Retinal pigment epithelial cell (primary cell): Measurements from ENCODE around the gene RASAL3.

ENCODE experiments used
- DNase-seq: peaks from one replicate; pipeline ENCODE4 v3.0.0-alpha.2; 2010; ENCODE audit warnings: low read depth
- H3K4me3 ChIP-seq: 2 replicates; pipeline ENCODE4 v1.5.1; 2011; ENCODE audit warnings: mild to moderate bottlenecking, low read length, control low read depth, moderate library complexity
- TF ChIP-seq, protein P1 (sequence below): conservative IDR thresholded peaks from 2 replicates; pipeline ENCODE4 v1.5.1; 2011; ENCODE audit warnings: low read depth, low read length, control low read depth, inconsistent platforms

Gene RASAL3

DNA sequence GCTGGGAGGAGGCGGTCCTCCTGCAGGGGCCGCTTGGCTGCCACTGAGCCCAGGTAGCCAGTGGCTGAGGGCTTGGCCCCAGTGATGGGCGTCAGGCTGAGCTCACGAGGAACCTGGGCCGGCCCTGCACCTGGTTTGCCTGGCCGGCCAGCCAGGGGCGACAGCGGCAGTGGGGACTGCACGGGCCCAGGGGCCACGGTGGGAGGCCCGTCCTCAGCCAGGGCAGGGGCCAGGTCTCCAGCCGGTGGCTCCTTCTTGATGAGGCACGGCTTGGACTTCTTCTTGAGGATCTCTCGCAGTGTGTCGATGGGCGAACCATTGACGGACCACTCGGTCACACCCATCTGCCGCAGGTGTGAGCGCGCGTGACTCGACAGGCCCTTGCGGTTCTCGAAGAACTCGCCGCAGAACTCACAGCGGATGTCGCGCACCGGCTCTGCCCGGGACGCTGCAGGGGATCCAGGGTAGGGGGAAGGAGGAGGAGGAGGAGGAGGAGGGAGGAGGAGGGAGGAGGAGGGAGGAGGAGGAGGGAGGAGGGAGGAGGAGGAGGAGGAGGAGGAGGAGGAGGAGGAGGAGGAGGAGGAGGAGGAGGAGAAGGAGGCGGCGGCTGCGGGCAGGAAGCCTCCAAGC, 38.9 kb downstream of the RASAL3 start:
- DNase-seq, result no peak
- no peak overlapping the region for H3K4me3 ChIP-seq
- TF ChIP-seq, protein P1, sequence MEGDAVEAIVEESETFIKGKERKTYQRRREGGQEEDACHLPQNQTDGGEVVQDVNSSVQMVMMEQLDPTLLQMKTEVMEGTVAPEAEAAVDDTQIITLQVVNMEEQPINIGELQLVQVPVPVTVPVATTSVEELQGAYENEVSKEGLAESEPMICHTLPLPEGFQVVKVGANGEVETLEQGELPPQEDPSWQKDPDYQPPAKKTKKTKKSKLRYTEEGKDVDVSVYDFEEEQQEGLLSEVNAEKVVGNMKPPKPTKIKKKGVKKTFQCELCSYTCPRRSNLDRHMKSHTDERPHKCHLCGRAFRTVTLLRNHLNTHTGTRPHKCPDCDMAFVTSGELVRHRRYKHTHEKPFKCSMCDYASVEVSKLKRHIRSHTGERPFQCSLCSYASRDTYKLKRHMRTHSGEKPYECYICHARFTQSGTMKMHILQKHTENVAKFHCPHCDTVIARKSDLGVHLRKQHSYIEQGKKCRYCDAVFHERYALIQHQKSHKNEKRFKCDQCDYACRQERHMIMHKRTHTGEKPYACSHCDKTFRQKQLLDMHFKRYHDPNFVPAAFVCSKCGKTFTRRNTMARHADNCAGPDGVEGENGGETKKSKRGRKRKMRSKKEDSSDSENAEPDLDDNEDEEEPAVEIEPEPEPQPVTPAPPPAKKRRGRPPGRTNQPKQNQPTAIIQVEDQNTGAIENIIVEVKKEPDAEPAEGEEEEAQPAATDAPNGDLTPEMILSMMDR, result no peak

DNA sequence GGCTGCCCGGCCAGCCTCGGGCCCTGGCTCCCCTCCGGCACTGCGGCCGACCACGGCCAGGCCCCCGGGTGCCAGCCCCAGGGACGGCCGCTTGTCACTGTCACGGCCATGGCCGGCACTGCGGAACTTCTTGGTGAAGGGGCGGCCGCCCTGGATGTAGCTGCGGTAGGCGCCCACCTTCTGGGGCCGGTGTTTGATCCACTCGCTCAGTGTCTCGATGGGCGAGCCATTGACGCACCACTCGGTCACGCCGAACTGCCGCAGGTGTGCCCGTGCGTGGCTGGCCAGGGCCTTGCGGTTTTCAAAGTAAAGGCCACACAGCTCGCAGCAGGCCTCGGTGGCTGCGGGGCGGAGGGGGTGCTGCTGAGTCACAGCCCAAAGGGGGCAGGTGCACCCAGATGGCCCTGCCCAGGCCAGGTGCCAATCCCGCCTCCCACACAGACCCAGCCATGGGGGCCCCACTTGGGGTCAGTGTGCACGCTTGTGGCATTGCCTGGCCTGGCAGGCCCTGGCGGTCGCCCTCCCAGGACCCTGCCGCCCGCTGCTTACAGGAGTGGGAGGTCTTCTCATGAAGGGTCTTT, 39.6 kb downstream of the RASAL3 start:
- TF ChIP-seq, protein P1, result no peak
- H3K4me3 ChIP-seq, result no peak overlapping the region
- DNase-seq, result no peak

DNA sequence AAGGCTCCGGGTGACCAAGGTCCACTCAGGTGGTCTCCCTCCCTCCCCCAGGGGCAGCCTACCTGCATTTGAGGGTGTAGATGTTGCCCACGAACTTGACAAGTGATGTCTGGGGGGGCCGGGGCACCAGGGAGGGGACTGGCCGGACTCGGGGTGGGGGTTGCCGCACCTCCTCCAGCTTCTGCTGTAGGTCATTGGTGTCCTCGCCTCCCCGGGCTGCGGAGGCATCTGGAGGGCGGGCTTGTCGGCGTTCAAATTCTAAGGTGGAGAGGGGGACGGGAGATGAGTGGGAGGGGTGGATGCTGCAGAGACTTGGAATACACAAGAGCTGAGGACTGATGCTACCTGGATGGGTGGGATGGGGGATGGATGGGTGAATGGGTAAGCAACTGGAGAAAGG, 40.2 kb downstream of the RASAL3 start:
- TF ChIP-seq, protein P1, result no peak
- no peak for DNase-seq
- H3K4me3 ChIP-seq, result no peak overlapping the region

DNA sequence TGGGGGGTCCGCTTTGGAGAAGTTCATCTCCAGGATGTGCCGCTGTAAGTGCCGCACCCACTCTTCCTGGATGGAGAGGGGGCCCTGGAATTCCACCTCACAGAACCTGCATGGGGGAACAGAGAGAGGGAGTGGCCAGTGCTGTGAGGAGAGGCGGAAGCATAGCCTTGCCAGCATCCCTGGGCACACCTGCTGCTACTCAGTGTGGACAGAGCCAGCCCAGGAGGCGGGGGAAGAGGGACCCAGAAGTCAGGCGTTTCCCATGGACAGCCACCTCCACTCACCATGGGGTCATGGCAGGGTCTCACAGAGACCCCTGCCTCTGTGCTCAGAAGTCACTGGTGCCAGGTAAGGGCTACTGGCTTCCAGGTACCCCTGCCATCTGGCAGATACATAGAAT, 41.2 kb downstream of the RASAL3 start:
- TF ChIP-seq, protein P1, result no peak
- no peak overlapping the region for H3K4me3 ChIP-seq
- no peak for DNase-seq

DNA sequence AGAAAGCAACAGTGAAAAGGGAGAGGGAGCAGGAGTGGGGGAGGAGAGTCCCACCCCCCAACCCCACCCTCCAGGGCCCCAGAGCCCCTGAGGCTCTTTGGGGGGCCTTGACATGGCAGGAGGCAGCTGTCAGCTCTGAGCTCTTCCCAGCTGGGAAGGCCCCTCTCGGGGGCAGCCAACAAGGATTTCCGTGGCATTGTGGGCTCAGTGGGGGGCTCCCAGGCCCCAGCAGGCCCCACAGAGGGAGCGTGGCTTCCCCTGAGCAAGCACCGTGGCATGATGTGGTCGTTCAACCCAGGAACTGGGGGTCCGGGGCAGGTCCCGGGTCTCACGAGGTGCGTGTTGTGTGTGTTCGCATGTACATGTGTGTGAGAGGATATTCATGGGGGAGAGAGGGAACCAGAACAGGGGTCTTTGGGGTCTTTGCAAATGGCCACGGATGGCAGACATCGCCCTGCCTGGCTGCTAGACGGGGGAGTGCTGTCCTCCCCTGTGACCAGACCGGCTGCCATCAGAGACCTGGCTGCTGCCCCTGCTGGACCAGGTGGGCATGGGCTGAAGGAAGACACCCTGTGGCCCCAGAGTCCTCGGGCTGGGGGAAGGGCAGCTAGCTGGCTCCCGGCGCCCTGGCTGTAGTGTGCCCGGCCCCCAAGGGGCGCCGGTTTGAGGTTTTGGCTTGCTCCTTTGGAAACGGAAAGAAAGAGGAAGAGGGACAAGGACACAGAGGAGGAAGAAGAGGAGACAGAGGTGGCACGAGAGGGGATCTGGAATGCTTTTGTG, 41.9 kb downstream of the RASAL3 start:
- no peak for DNase-seq
- TF ChIP-seq, protein P1, result no peak
- no peak overlapping the region for H3K4me3 ChIP-seq

DNA sequence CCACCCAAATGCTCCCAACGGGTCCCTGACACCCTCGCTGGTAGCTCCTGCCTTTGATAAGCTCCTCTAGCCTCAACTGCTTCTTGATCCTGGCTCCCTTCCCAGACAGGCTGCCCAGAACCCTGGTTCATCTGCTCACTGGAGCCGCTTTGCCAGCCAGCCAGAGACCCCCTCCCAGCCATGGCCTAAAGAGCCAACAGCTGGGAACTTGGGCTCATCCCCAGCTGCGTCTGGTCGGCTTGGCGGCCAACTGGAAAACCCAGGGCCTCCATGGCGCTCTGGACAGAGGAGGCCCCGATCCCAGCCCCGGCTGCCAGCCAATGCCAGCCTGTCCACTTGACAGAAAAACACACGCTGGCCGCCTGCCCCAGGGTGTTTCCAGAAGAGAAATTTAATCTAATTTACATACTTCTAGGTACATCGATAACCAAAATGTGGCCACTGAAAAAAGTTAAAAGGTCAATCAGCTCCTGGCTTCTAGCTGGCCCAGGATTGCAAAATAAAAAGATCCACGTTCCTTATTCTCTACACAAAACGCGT, 42.6 kb downstream of the RASAL3 start:
- TF ChIP-seq, protein P1, result no peak
- H3K4me3 ChIP-seq, result no peak overlapping the region
- no peak for DNase-seq
